Prostate gland (tissue), 2 donors: ENCODE measurements around the gene OR51V1.

Experiments used
- POLR2A ChIP-seq: fragments of 450-650 bp; IDR thresholded peaks from one replicate; pipeline ENCODE4 v1.6.1; 2016; ENCODE audit warnings: antibody characterized with exemption, mild to moderate bottlenecking
- TF ChIP-seq, protein P1 (sequence below), 4 experiments: fragments of 200-600 bp in 2 of 4; fragments of 450-650 bp in 2 of 4; sonication (generic) in 2 of 4; IDR thresholded peaks; 1 replicate in 3 of 4; 2 replicates in 1 of 4; pipeline ENCODE4 v1.5.1; 2016 to 2019; ENCODE audit warnings: antibody characterized with exemption in 4 of 4, mild to moderate bottlenecking in 2 of 4, moderate library complexity in 2 of 4

DNA sequence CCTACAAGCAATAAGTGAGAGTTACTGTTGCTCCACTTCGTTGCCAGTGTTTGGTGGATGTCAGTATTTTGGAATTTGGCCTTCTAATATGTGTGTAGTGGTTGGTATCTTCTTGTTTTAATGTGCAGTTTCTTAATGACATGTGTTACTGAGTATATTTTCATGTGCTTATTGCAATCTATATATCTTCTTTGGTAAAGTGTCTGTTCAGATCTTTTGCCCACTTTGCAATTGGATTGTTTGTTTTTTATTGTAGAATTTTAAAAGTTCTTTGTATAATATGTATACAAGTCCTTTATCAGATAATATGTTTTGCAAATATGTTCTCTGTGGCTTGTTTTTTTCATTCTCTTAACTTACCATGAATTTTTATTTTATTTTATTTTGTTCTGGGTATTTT is 7.7 kb downstream of the OR51V1 start:
- TF ChIP-seq, protein P1, sequence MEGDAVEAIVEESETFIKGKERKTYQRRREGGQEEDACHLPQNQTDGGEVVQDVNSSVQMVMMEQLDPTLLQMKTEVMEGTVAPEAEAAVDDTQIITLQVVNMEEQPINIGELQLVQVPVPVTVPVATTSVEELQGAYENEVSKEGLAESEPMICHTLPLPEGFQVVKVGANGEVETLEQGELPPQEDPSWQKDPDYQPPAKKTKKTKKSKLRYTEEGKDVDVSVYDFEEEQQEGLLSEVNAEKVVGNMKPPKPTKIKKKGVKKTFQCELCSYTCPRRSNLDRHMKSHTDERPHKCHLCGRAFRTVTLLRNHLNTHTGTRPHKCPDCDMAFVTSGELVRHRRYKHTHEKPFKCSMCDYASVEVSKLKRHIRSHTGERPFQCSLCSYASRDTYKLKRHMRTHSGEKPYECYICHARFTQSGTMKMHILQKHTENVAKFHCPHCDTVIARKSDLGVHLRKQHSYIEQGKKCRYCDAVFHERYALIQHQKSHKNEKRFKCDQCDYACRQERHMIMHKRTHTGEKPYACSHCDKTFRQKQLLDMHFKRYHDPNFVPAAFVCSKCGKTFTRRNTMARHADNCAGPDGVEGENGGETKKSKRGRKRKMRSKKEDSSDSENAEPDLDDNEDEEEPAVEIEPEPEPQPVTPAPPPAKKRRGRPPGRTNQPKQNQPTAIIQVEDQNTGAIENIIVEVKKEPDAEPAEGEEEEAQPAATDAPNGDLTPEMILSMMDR (IDR thresholded peaks at IDR 0.05) = no peak
- no peak for TF ChIP-seq POLR2A
